LHCN-M2 (cell line): Measurements from ENCODE around the gene ZMIZ1. TPM values are rescaled to one million over a fixed set of nuclear protein-coding genes. Genes with fewer than 3 reads are reported as not detected.

Experiments
- DNase-seq: peaks from one replicate; pipeline ENCODE4 v3.0.0-alpha.2; 2012; ENCODE audit warnings: low read depth
- total RNA-seq: library from RNA; depleted of rRNA; stranded (reverse); fragments of >200 nt; gene quantifications from 2 replicates; pipeline ENCODE4 v1.2.3, GENCODE V29; 2014

ZMIZ1 gene
- total RNA-seq, 1 experiment from 2014 or later: 12.5 TPM

DNA sequence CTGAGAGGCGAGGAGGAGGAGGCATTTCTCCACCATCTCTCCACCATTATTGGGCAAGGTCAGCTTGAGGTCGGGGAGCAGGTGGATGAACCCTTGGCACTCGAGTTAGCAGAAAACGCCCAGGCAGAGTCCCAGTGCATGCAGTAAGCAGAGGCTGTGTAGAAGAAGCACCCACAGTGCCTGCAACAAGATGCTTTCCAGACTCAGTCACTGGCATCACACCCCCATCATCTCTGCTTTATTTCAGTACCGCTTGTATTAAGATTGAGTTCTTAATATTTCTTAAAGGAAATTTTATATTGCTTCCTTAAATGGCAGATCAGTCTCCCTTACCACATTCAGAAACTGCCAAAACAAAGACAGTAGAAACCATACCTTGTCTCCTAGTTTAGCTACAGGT is 156.2 kb downstream of the ZMIZ1 start:
- no peak for DNase-seq

DNA sequence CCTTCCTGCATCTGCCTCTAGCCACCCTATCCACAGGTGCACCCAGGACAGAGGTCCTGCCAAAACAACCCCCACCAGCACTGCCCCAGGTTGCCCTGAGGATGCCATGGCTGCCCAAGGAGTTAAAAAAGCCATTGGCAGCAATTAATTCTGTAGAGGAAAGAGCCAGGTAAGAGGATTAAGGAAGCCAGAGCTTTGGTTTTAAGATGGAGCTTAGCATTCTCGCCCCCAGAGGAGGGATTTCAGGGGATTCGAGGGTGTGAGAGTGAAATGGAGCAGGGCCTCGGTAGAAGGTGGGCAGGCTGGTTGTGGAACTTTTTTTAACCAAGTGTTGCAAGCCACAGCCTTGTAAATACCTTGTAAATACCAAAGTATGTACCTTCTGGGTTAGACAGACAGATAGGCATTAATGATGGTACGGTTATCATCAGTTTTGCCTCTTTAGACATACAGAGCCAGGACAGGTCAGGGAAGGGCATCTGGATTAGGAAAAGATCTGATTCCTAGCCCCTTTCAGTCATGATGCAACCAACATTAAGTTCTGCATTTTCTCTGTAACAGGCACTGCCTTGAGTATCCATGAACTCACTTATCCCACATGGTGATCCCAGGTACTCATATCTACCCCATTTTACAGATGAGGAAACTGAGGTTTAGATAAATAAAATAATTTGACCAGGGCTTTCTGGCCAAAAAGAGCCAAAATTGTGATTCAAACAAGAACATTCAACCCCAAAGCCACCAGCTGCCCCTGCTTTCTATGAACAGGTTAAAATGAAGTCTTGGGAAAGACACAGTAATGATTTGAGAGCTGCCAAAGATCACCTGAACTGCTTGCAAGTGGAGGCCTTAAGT is 157.9 kb downstream of the ZMIZ1 start:
- DNase-seq: no peak

DNA sequence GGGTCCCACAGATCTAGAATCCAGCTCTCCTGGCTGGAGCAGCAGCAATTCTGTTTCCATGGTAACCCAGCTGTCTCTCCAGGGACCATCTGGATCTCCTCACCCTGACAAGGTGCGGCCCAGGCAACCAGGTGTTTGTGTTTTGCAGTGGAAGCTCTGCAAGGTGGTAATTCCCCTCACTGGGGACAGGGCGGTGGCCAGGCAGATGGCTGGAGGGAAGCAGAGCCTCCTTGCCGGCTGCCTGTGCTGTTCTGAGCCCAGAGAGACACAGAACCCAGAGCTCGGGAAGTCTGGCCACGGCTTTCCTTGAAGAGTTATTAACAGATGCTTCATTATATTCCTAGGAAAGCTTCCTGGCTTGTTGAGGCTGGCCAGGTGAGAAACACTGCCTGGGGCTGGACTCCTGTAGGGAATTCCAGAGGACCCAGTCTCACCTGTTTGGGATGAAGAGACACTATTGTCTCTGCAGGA is 160.3 kb downstream of the ZMIZ1 start:
- no peak for DNase-seq

DNA sequence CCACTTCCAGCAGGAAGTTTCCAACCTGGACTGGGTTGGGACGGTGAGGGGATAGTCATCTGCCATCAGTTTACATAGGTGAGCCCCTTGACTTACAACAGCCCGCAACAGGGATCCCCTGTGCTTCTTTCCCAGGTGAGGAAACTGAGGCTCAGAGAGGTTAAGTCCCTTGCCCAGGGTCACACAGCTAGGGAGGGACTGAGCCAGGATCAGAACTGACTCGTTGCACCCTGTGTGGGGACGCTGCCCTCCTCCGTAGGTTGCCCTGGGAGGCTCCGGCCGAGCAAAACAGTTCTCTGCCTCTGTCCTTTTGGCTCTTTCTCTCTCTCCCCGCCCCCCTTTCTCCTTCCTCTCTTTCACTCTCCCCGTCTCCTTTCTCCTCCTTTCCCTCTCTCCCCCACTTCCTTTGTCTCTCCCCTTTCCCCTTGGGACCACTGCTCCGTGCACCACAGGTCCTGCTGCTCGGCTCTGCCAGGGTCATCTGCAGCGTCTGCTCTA is 161.1 kb downstream of the ZMIZ1 start:
- no peak for DNase-seq

DNA sequence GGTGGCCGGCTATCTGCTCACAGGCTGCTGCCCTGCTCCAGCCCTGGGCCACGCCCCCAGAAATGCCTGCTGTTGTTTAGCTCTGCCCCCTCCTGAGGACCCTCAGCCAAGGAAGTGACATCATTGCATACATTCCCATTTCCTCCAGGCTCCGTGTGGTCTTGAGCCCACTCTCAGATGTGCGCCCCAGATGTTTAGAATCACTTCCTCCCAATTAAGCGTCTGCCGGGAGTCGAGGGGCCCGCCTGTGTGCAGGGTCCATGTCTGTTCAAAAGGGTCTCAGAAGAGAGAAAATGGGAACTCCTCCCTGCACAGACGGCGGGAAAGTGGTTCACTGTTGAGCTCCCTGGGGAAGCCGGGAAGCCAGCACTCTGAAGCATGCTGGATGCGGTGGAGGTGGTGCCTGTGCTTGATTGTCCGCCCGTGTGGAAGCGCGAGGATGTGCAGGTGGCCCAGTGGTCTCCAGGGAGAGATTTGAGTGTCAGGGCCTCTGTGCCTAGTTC is 161.6 kb downstream of the ZMIZ1 start:
- DNase-seq: no peak

DNA sequence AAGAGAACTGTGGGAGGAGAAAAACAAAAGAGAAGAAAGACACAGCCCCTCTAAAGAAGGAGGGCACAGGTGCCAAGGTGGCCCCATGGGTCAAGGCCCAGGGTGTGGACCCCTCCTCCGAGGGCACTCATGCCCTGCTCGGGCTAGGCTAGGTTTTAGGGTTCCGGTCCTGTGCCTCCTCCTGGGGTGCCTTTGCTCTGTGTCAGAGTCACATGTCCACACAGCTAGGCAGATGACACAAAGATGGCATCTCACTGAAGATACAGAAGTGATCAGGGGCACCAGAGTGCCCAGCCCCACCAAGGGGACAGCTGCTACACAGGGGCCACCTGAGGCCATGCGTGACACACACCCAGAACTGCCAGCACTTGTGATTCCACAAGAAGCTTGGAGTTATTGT is 162.1 kb downstream of the ZMIZ1 start:
- DNase-seq: no peak

DNA sequence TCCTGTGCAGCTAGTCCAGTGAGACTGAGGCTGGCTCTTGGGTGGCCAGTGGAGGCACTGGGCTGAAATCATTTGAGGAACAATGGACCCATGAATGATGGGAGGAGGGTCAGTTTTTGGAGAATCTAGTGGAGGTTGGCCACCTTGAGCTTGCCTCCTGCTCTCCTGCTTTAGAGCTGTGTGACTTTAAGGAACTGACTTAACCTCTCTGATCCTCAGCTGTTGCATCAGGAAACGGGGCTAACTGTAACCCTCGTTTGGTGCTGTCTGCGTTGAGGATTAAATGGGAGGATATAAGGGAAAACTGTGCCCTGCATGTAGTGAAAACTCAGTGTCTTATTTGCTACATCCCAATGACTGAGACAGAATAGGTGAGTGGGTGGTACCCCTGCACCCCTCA is 163.1 kb downstream of the ZMIZ1 start:
- DNase-seq: no peak

DNA sequence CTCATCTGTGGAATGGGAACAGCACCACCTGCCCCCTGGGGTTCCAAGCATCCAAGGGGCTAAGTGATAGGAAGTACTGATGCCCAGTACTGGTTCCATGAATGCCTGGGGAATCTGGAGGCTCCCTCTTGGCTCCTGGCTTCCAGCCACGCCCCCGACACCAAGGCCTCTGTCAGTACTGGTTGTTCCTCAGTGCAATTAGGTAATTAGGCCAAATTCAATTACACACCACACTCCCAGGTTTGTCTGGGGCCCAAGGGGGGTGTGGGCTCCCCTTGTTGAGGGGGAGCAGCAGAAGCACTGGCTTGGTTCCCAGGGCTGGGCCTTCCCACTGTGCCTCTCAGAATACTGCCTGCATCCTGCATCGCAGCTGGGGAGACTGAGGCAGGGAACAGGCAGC is 164.1 kb downstream of the ZMIZ1 start:
- no peak for DNase-seq

DNA sequence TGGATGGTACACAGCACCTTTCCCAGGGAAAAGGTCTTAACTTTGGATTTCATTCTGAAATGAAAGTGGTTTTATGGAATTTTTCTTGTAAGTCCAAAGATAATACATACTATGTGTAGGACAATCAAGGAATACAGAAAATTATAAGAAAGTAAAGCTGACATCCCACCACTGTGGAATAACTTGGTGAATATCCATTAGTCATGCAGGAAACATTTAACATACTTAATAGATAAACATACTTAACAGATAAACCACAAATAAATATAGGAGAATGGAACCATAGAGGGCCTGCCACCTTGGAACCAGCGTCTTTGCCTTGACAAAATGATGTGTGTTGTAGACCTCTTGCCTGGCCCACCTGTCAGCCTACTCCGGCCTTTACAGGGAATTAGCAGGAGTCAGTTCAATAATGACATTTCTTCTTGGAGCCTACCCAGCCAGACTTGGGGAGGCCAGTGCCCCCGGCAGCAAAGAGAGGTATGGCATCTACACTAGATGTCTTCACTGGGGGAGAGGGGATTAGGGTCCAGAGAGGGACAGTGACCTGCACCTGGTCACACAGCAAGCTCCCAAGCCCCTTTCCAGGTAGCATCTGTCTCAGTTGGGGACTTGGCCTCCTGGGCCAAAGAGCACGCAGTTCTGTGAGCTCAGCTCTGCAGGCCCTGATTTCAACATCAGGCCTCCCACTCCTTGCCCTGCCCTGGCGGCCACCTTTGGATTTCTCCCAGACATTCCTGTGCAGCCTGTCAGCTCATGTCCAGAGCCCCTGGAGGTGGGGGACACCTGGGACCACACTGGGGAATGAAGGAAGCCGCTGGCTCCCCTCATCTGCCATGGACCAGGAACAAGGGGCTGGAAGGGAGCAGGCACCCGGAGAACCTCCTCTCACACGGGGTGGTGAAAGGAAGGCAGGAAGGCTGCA is 165.9 kb downstream of the ZMIZ1 start:
- DNase-seq: no peak

DNA sequence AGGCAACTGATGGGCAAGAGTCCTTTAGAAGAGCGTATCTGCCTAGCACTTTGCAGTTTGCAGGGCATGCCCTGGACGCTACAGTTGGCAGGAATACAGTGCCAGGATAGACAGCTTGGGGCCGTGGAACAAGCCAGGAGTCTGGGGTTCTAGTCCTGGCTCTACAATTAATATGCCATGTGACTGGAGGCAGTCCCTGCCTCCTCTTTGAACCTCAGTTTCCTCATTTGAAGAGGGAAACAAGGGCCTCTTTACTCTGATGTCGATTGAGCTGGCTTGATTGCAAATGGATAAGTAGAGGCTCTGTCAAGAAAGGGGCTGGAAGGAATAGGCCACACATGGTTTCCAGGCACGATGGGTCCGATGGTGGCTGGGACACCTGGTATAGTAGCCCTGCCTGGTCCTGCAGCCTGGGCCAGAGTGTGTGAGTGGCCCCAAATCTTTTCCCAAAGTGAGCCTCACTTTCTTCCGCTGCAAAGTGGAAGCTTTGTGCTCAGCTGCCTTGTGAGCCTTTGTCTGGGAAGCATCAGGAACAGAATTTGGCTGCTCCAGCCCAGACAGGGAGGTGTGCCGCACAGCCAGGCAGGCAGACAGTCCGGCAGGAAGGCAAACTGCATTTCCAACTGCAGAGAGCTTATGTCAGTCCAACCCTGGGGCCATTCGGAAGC is 167.1 kb downstream of the ZMIZ1 start:
- no peak for DNase-seq

DNA sequence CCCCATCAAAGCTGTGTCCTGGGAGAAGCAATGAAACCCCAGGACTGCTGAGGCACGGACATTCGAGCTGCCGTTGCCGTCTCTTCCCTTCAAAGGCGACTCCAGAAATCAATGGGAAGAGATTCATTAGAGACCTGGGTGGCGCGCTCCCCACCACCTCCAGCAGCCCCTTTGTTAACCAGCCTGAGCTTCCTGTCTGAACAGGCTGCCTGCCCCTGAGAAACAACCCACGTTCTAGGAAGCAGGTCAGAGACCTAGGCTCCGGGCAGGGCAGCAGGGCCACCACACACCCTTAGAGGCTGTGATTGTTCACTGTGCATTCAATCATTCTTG is 167.6 kb downstream of the ZMIZ1 start:
- no peak for DNase-seq

DNA sequence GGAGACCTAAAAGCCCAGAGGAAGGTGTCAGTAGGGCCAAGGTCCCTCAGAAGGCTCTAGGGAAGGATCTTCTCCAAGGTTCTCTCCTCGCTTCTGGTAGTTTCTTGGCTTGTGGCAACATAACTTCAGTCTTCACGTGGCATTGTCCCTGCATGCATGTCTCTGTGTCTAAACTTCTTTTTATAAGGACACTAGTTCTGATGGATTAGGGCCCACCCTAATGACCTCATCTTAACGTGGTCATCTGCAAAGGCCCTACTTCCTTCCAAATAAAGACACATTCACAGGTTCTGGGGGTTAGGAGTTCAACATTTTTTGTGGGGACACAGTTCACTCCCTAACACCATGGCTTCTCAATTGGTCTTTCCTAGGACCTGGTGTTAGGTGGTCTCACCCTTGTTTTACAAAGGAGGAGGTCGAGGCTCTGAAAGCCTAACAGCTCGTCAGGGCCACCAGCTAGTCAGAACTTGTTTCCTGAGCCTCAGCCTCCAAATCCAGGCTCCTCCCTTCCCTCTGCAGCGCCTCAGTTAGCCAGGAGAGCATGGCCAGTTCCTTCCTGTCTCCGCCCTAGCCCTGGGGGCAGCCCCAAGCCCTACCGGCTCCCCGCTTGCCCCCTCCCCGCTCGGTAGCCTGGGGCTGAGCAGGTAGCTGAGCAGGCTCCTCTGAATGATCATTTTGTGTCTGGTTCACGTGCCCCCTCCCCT is 168.8 kb downstream of the ZMIZ1 start:
- no peak for DNase-seq

DNA sequence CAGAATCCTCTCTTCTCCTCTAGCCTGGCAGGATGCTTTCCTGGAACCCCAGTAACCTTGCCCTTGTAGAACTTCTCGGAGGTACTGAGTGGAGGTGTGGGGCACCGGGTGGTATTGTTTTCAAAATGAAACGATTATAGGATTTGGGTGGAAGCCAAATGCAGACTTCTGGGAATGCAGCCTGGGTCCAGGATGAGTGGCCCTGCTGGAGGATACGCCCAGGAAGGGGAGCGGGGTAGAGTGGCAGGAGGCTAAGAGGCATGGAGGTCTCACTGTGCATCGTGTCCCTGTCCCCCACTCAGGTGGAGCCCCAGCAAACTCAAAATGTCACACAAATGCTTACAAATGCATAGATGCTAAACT is 169.4 kb downstream of the ZMIZ1 start:
- DNase-seq: no peak

DNA sequence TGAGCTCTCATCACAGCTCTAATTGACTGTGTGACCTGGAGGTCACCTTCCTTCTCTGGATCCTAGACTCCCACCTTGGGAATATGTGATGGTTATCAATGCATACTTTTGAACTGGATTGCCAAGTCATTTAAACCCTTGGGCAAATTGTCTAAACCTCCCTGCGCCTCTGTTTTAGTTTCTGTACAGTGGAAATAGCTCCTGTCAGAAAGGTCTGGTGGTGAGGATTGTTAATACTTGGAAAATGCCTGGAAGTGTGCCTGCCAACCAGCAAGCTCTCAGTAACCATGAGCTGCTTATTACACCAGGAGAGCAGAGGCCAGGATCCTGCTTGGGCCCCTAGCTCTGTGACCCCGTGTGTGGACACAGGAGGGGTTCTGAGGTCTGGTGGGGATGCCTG is 169.8 kb downstream of the ZMIZ1 start:
- no peak for DNase-seq

DNA sequence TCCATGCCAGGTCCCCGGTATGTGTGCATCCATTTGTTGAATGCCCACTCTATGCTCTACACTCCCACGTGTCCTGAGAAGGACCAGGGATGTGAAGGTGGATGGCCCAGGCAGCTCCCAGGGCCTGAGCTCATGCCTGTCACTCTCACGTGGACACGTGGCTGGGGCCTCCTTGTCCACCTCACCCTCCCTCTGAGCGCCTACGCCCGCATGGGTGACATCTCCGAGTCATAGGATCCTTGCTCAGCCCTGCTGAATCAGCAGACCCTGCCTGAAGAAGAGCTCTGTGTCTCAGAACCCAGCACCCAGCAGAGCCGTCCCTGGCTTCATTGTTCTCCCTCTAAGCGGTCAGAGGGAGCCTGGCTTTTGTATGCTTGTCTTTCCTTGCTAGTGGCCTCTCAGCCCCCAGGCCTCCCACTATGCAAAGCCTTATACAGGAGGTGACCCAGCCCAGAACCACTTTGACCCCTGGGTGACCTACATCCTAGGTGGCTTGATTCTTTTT is 170.6 kb downstream of the ZMIZ1 start:
- DNase-seq: peak; percentile 19

DNA sequence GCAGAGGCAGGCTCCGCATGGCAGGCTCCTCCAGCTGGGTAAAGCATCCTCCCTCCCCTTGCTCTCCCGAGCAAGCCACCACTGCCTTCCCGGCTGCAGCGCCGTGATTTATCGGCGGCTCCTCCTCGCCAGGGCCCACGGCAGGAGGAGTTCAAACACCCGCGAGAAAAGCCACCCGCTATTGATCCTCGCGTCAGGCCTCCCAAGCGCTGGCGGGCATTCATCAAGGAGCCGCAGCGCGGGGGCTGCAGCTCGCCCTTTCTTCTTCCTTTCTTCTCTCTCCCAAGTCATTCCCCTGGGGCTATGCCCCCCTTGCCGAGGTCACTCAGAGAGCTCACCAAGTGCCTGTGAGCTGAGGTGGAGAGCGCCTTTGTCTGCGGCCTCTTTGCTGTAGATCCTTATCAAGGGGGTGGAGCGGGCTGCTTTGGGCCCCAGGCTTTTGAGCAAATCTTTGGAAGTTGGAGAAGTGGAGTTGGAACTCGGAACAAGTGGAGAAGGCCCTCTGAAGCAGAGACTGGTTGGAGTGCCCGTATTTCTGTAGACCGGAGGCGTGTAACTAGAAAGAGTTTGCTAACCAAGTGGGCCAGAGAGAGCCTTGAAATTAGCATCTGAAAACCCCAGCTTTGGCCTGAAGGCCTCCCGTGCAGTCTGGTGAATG is 171.3 kb downstream of the ZMIZ1 start:
- no peak for DNase-seq

DNA sequence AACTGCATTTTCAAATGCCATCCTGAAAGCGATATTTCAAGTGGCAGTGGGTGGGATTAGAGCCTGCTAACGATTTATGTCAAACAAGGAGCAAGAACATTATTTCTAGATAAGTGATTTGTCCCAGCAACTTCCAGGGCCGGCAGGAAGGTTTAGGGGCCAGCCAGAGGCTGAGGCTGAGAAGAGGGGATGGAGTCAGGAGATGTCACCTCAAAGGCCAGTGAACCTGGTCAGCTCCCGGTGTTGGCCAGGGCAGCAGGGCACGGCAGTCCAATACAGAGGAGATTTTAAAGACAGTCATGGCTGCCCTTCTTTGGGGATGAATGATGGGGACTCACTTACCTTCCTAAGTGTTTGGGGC is 172.8 kb downstream of the ZMIZ1 start:
- no peak for DNase-seq

DNA sequence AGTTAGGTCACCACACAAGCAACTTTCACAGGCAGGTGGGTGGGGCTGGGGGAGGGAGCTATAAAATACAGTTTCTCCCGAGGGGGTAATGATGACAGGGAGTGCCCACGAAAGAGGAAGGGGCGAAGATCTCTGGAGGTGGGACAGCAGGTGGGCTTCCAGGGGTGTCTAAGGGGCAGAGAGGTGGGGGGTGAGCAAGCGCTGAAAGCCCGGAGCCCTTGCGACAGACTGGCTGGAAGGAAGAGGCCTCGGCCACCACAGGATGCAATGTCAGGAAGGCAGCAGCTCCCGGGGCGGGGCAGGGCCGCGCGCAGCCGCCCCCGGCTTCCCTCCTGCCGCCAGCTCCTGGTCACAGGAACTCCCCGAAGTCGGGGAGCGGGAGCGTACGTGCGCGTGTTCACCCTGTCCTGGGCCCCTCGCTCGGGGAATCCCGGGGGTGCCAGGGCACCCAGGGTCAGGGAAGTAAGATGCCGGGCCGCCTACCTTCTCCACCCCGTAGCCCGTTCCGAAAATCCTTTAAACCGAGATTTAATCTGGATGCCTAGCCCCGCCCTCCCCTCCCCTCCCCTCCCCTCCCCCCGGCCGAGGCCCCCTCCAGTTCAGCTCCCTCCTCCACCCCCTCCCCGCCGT is 173.3 kb downstream of the ZMIZ1 start:
- peak; percentile 21 for DNase-seq

DNA sequence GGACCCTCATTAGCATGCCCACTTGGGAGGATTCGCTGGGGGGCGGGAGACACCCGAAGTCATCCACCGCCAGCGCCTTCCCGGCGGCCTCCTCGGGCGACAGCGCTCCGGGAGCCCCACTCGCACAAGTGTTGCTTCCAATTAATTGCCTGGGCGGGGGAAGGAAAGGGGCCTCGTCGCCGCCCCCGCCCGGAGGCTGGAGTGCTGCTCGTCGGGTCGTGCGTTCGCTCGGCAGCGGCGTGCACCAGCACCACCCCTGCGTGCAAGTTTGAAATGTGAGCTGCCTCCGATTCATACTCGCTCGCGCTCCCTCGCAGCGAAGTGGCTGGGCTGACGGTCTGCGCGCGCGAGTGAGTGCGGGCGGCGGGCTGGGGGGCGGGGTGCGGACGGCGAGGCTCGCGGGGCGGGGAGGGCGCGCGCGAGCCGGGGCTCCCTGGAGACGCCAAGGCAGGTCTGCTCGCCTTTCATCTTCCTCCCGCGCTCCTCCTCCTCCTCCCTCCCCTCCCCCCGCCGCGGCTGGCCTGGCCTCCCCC is 173.9 kb downstream of the ZMIZ1 start:
- peak; percentile 57 for DNase-seq
